Dedifferentiated amniotic fluid mesenchymal stem cell (primary cell): ENCODE measurements around the gene PLEKHH1.

ENCODE experiments used
- DNase-seq: peaks from one replicate; pipeline ENCODE4 v3.0.0-alpha.2; 2016; ENCODE audit errors: extremely low spot score

Gene PLEKHH1

GRCh38 chr14:67627519-67627918, 94.4 kb downstream of the PLEKHH1 start:
- DNase-seq = no peak

GRCh38 chr14:67630186-67630585, 97.1 kb downstream of the PLEKHH1 start:
- no peak for DNase-seq

- no peak for DNase-seq
These were observed 97.8 kb downstream of the PLEKHH1 start for GRCh38 chr14:67630938-67631337.

- no peak for DNase-seq
These were observed 100.5 kb downstream of the PLEKHH1 start for GRCh38 chr14:67633451-67634147.

GRCh38 chr14:67636361-67636919, 103.3 kb downstream of the PLEKHH1 start:
- DNase-seq = no peak

GRCh38 chr14:67638642-67639041, 105.6 kb downstream of the PLEKHH1 start:
- DNase-seq = no peak
